GM23248 (cell line): ENCODE results near the gene ACTN4. TPM values are rescaled to one million over a fixed set of nuclear protein-coding genes. Genes with fewer than 3 reads are reported as not detected.

Source experiments
- DNase-seq: peaks from one replicate; pipeline ENCODE4 v3.0.0-alpha.2; 2015
- H2AFZ ChIP-seq: fragments of 200-600 bp; sonication (generic); 2 replicates; pipeline ENCODE4 v1.6.1; 2016; ENCODE audit warnings: antibody characterized with exemption
- H3F3A ChIP-seq: fragments of 200-600 bp; sonication (generic); 2 replicates; pipeline ENCODE4 v1.6.1; 2016; ENCODE audit warnings: mild to moderate bottlenecking, antibody characterized with exemption, mixed run types; ENCODE audit not compliant: insufficient read depth
- H3K27ac ChIP-seq: fragments of 200-600 bp; sonication (generic); 2 replicates; pipeline ENCODE4 v1.5.1; 2016; ENCODE audit warnings: mild to moderate bottlenecking
- H3K27me3 ChIP-seq: fragments of 200-600 bp; sonication (generic); replicated peaks from 2 replicates; pipeline ENCODE4 v1.6.1; 2016; ENCODE audit warnings: mild to moderate bottlenecking; ENCODE audit not compliant: insufficient read depth
- H3K36me3 ChIP-seq: fragments of 200-600 bp; sonication (generic); 2 replicates; pipeline ENCODE4 v1.6.1; 2016; ENCODE audit warnings: low read depth, mild to moderate bottlenecking
- H3K4me1 ChIP-seq: fragments of 200-600 bp; sonication (generic); 2 replicates; pipeline ENCODE4 v1.6.1; 2016; ENCODE audit warnings: mild to moderate bottlenecking; ENCODE audit not compliant: insufficient read depth
- H3K4me2 ChIP-seq: fragments of 200-600 bp; sonication (generic); one replicate; pipeline ENCODE4 v1.6.1; 2016; ENCODE audit warnings: mild to moderate bottlenecking; ENCODE audit not compliant: unreplicated experiment
- H3K4me3 ChIP-seq: fragments of 200-600 bp; sonication (generic); 2 replicates; pipeline ENCODE4 v1.5.1; 2016; ENCODE audit warnings: mild to moderate bottlenecking
- H3K79me2 ChIP-seq: fragments of 200-600 bp; sonication (generic); 2 replicates; pipeline ENCODE4 v1.6.1; 2016; ENCODE audit warnings: mild to moderate bottlenecking; ENCODE audit not compliant: insufficient read depth
- H3K9ac ChIP-seq: fragments of 200-600 bp; sonication (generic); 2 replicates; pipeline ENCODE4 v1.6.1; 2016; ENCODE audit warnings: mild to moderate bottlenecking
- H3K9me2 ChIP-seq: fragments of 200-600 bp; sonication (generic); 2 replicates; pipeline ENCODE4 v1.6.1; 2016; ENCODE audit warnings: mixed run types, mild to moderate bottlenecking, moderate library complexity; ENCODE audit not compliant: insufficient read depth
- H3K9me3 ChIP-seq: fragments of 200-600 bp; sonication (generic); one replicate; pipeline ENCODE4 v1.6.1; 2017; ENCODE audit warnings: low read depth
- H4K20me1 ChIP-seq: fragments of 200-600 bp; sonication (generic); 2 replicates; pipeline ENCODE4 v1.6.0; 2016; ENCODE audit not compliant: insufficient read depth
- EZH2 ChIP-seq: fragments of 200-600 bp; sonication (generic); IDR thresholded peaks from 2 replicates; pipeline ENCODE4 v1.6.1; 2018; ENCODE audit warnings: antibody characterized with exemption, mild to moderate bottlenecking; ENCODE audit not compliant: insufficient read depth, poor library complexity, severe bottlenecking
- EZH2phosphoT487 ChIP-seq: fragments of 200-600 bp; sonication (generic); IDR thresholded peaks from 2 replicates; pipeline ENCODE4 v1.6.1; 2018; ENCODE audit warnings: antibody characterized with exemption, moderate library complexity, mild to moderate bottlenecking, low read depth; ENCODE audit not compliant: insufficient read depth
- WGBS, 2 experiments: methylation state at CpG; one replicate each; pipeline ENCODE4 v1.1.6; 2015 to 2017; ENCODE audit warnings: low lambda C conversion rate in 2 of 2, low coverage in 1 of 2; ENCODE audit errors: missing lambda C conversion rate in 2 of 2; 5-methylcytosine and 5-hydroxymethylcytosine counted together
- in situ Hi-C: fragments of 300-500 bp; cut with MboI; formaldehyde crosslinking; loops from 2 replicates; pipeline ENCODE4 v1.15.0; 2020
- polyA plus RNA-seq: library from polyadenylated mRNA; unstranded; fragments of >200 nt; fragmentation: Nextera tagmentation; extraction: Ambion mirVana; gene quantifications from 2 replicates; pipeline ENCODE4 v1.2.1, GENCODE V29; 2016
- total RNA-seq: library from RNA; depleted of rRNA; stranded (reverse); fragments of >200 nt; shearing (Covaris generic); gene quantifications from 2 replicates; pipeline ENCODE4 v1.2.3, GENCODE V29; 2014

The ACTN4 gene
- total and polyA plus RNA-seq, 2 experiments from 2014 or later, result 84.6 to 477 TPM

DNA sequence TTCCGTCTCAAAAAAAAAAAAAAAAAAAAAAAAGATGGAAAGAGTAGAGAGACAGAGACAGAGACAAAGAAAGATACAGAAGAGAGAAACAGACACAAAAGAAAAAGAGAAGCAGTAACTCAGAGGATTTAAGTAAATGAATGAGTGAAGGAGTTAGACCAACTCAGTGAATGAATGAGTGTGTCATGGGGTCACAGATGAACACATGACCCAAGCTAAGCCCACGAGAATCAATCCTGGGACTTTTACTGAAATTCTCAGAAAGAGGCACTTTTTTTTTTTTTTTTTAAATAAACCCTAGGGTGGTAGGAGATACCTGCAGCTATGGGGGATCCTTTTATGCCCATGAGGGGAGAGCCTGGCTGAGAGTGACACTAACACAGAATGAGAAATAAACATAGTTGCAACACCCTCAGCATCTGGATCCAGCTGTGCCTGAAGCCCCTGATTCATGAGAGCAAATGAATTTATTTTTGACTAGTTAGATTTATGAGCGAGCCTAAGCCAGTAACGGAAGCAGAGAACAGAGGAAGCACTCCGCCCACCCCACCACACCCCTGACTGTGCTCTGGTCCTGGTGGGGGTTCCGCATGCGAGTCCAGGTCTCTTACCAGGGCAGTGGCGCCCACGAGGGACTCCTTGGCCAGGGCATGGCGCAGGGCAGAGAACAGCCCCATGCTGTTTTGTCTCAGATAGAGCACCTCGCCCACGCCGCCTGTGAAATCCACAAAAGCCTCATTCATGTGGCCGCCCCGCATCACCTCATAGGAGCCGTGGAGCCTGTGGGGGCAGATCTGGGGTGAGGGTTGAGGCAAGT is 92.2 kb downstream of the ACTN4 start:
- Histone ChIP-seq H3K36me3 (no peaks in the 10 kb centered on the region), H3K27me3 (no peaks in the 10 kb centered on the region), H3K4me1 (no peaks in the 10 kb centered on the region), H3K9me3 (no peaks in the 10 kb centered on the region), H4K20me1 (no peaks in the 10 kb centered on the region), H3K4me2 (no peak overlapping the region), H3F3A (peaks cover 7% of the 10 kb centered on the region; the same call in 1 of the 2 replicates), H3K79me2 (no peaks in the 10 kb centered on the region), H3K27ac (no peak overlapping the region), H3K9me2 (no peaks in the 10 kb centered on the region), H2AFZ (no peak overlapping the region), H3K4me3 (no peak overlapping the region), H3K9ac (no peak overlapping the region)
- in situ Hi-C loops, result no loop called here
- 83 to 84% methylated on average over 15 to 16 of the region's 16 CpGs for WGBS, 2 experiments
- no peak for DNase-seq
- TF ChIP-seq EZH2phosphoT487 (no peak), EZH2 (no peak)

DNA sequence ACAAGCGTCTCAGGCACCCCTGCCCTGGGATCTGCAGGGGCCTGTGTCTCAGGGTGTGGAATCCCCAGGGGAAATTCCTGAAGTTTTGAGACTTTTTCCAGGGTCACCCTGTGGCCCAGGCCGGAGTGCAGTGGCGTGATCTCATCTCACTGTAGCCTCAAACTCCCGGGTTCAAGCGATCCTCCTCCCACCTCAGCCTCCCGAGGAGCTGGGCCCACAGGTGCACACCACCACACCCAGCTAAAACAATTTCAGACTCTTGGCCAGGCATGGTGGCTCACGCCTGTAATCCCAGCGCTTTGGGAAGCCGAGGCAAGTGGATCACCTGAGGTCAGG is 92.8 kb downstream of the ACTN4 start:
- Histone ChIP-seq H3K4me3 (no peak overlapping the region), H3K4me1 (no peaks in the 10 kb centered on the region), H3K79me2 (no peaks in the 10 kb centered on the region), H3K9me3 (no peaks in the 10 kb centered on the region), H3K27ac (no peak overlapping the region), H3K9me2 (no peaks in the 10 kb centered on the region), H3K9ac (no peak overlapping the region), H3F3A (peaks cover 2% of the 10 kb centered on the region; the same call in 1 of the 2 replicates), H3K36me3 (no peaks in the 10 kb centered on the region), H3K27me3 (no peaks in the 10 kb centered on the region), H4K20me1 (no peaks in the 10 kb centered on the region), H2AFZ (no peak overlapping the region), H3K4me2 (no peak overlapping the region)
- DNase-seq, result no peak
- 88 to 91% methylated on average over 9 of the region's 9 CpGs for WGBS, 2 experiments
- TF ChIP-seq EZH2phosphoT487 (no peak), EZH2 (no peak)
- in situ Hi-C loops, result no loop called here

DNA sequence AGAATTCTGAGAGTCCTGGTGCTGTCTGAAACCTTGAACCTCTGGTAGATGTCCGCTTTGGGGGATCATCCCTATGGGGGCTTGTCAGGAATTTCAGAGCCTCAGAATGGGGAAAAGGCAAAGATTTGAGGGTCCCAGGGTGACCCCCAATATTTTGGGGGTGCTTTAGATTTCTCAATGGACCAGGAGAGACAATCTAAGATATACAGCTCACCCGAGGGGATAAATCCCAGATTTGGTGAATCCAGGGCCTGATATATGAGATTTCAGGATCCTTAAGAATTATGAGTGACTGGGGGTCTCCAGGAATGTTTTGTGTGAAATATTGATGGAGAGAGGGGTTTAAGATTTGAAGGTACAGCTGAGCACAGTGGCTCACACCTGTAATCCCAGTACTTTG is 93.5 kb downstream of the ACTN4 start:
- H3K79me2 ChIP-seq, result no peaks in the 10 kb centered on the region
- no peaks in the 10 kb centered on the region for H3K9me3 ChIP-seq
- DNase-seq, result no peak
- H4K20me1 ChIP-seq, result no peaks in the 10 kb centered on the region
- no peaks in the 10 kb centered on the region for H3K36me3 ChIP-seq
- no peak overlapping the region for H3K9ac ChIP-seq
- no peaks in the 10 kb centered on the region for H3K4me1 ChIP-seq
- 96 to 100% methylated on average over 2 of the region's 2 CpGs for WGBS, 2 experiments
- H3K4me2 ChIP-seq, result no peak overlapping the region
- no peak overlapping the region for H3K4me3 ChIP-seq
- no peaks in the 10 kb centered on the region for H3K27me3 ChIP-seq
- no peaks in the 10 kb centered on the region for H3K9me2 ChIP-seq
- H3K27ac ChIP-seq, result no peak overlapping the region
- no peaks in the 10 kb centered on the region for H3F3A ChIP-seq
- in situ Hi-C loops, result no loop called here
- TF ChIP-seq EZH2phosphoT487, result no peak
- no peak for TF ChIP-seq EZH2
- no peak overlapping the region for H2AFZ ChIP-seq

DNA sequence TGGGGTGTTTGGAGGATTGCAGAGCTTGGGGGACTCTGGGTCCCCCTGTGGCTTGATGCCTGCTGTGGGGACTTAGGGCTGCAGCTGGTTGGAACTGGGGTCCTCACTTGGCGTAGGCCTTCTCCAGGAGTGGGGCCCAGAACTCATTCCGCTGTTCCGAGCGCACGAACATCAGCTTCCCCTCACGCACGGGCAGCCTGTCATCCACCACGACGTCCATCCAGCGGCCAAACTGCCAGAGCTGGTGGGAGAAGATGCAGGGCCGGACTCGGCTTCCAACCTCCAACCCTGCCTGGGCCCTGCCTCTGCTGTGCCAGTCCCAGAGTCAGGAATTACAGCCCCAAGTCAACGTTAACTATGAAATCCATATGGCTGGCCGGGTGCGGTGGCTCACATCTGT is 94.2 kb downstream of the ACTN4 start:
- no peak for DNase-seq
- WGBS, 2 experiments, result 91 to 92% methylated on average over 15 of the region's 15 CpGs
- Histone ChIP-seq H2AFZ (no peak overlapping the region), H3K9me2 (no peaks in the 10 kb centered on the region), H3K27ac (no peak overlapping the region), H4K20me1 (no peaks in the 10 kb centered on the region), H3K79me2 (no peaks in the 10 kb centered on the region), H3K36me3 (no peaks in the 10 kb centered on the region), H3K27me3 (no peaks in the 10 kb centered on the region), H3K4me2 (no peak overlapping the region), H3K4me3 (no peak overlapping the region), H3K4me1 (no peaks in the 10 kb centered on the region), H3K9me3 (no peaks in the 10 kb centered on the region), H3K9ac (no peak overlapping the region), H3F3A (no peaks in the 10 kb centered on the region)
- in situ Hi-C loops, result no loop called here
- no peak for TF ChIP-seq EZH2
- no peak for TF ChIP-seq EZH2phosphoT487

DNA sequence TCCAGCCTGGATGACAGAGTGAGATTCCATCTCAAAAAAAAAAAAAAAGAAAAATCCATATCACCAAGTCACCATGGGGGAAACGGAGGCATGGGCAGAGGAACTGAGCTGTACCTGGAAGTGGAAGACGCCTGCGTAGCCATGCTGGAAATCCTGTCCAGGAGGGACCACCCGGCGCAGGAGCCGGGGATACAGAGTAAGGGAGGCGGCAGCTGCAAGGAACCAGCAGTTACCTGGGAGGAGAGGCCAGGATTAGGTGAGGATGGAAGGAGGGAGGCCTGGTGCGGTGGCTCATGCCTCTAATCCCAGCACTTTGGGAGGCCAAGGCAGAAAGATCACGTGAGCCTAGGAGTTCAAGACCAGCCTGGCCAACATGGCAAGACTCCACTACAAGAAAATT is 94.8 kb downstream of the ACTN4 start:
- H3K9me3 ChIP-seq, result no peaks in the 10 kb centered on the region
- in situ Hi-C loops, result no loop called here
- H3K4me1 ChIP-seq, result no peaks in the 10 kb centered on the region
- no peak for DNase-seq
- H3K27me3 ChIP-seq, result no peaks in the 10 kb centered on the region
- no peak overlapping the region for H2AFZ ChIP-seq
- no peak overlapping the region for H3K9ac ChIP-seq
- 91 to 93% methylated on average over 9 of the region's 9 CpGs for WGBS, 2 experiments
- no peak overlapping the region for H3K4me2 ChIP-seq
- no peaks in the 10 kb centered on the region for H3K9me2 ChIP-seq
- H3K79me2 ChIP-seq, result no peaks in the 10 kb centered on the region
- no peaks in the 10 kb centered on the region for H3F3A ChIP-seq
- H4K20me1 ChIP-seq, result no peaks in the 10 kb centered on the region
- no peak overlapping the region for H3K27ac ChIP-seq
- no peak for TF ChIP-seq EZH2phosphoT487
- TF ChIP-seq EZH2, result no peak
- no peak overlapping the region for H3K4me3 ChIP-seq
- H3K36me3 ChIP-seq, result no peaks in the 10 kb centered on the region
